SK-N-SH treated with all-trans-retinoic acid at 6 μM for 48 hours (cell line): ENCODE measurements around the gene PRKAG1.

Experiments used
- ATAC-seq: fragments of 200-7000 bp; cut with Tn5 transposase; 3 replicates; pipeline ENCODE4 v1.9.1; 2020; ENCODE audit warnings: mild to moderate bottlenecking, moderate library complexity
- ARNTL ChIP-seq: fragments of 450-650 bp; formaldehyde crosslinking; IDR thresholded peaks from 2 replicates; pipeline ENCODE4 v1.5.0; 2020; ENCODE audit warnings: low read depth, mild to moderate bottlenecking, moderate library complexity, borderline replicate concordance
- BACH2 ChIP-seq: fragments of 250-450 bp; sonication (Bioruptor Pico); IDR thresholded peaks from 2 replicates; pipeline ENCODE4 v1.9.0; 2021; ENCODE audit warnings: mild to moderate bottlenecking, borderline replicate concordance
- CSDC2 ChIP-seq: fragments of 250-450 bp; sonication (Bioruptor Pico); IDR thresholded peaks from 2 replicates; pipeline ENCODE4 v1.5.0; 2020; ENCODE audit warnings: mild to moderate bottlenecking, moderate library complexity
- ISL1 ChIP-seq: fragments of 250-450 bp; sonication (Bioruptor Pico); IDR thresholded peaks from 2 replicates; pipeline ENCODE4 v2.1.2; 2022; ENCODE audit warnings: mild to moderate bottlenecking, moderate library complexity
- OSR1 ChIP-seq: fragments of 250-450 bp; sonication (Bioruptor Pico); IDR thresholded peaks from 2 replicates; pipeline ENCODE4 v1.8.0; 2022; ENCODE audit warnings: moderate library complexity, mild to moderate bottlenecking, inconsistent platforms
- PPARA ChIP-seq: fragments of 250-450 bp; sonication (Bioruptor Pico); IDR thresholded peaks from 2 replicates; pipeline ENCODE4 v1.5.0; 2020; ENCODE audit warnings: mild to moderate bottlenecking, borderline replicate concordance
- SNAI2 ChIP-seq: fragments of 250-450 bp; sonication (Bioruptor Pico); IDR thresholded peaks from 2 replicates; pipeline ENCODE4 v1.5.0; 2020; ENCODE audit warnings: mild to moderate bottlenecking, moderate library complexity
- TCF4 ChIP-seq: fragments of 250-450 bp; sonication (Bioruptor Pico); IDR thresholded peaks from 2 replicates; pipeline ENCODE4 v1.8.0; 2021; ENCODE audit warnings: mild to moderate bottlenecking, moderate library complexity, borderline replicate concordance
- TOX ChIP-seq: fragments of 250-450 bp; sonication (Bioruptor Pico); IDR thresholded peaks from 2 replicates; pipeline ENCODE4 v1.8.0; 2021; ENCODE audit warnings: mild to moderate bottlenecking, moderate library complexity, borderline replicate concordance
- ZFP3 ChIP-seq: fragments of 250-450 bp; sonication (Bioruptor Pico); IDR thresholded peaks from 2 replicates; pipeline ENCODE4 v1.5.0; 2020; ENCODE audit warnings: mild to moderate bottlenecking, moderate library complexity
- ZFP30 ChIP-seq: fragments of 450-650 bp; formaldehyde crosslinking; IDR thresholded peaks from 2 replicates; pipeline ENCODE4 v1.5.0; 2022; ENCODE audit warnings: mild to moderate bottlenecking, moderate library complexity
- ZNF565 ChIP-seq: fragments of 450-650 bp; formaldehyde crosslinking; conservative IDR thresholded peaks from 2 replicates; pipeline ENCODE4 v1.5.0; 2020; ENCODE audit warnings: low read depth, mild to moderate bottlenecking, moderate library complexity
- ZNF70 ChIP-seq: fragments of 450-650 bp; formaldehyde crosslinking; IDR thresholded peaks from 2 replicates; pipeline ENCODE4 v1.5.0; 2020; ENCODE audit warnings: mild to moderate bottlenecking, moderate library complexity
- ZNF8 ChIP-seq: fragments of 450-650 bp; formaldehyde crosslinking; IDR thresholded peaks from 2 replicates; pipeline ENCODE4 v1.5.0; 2020; ENCODE audit warnings: mild to moderate bottlenecking, moderate library complexity
- TF ChIP-seq, protein P1 (sequence below): fragments of 250-450 bp; sonication (Bioruptor Pico); IDR thresholded peaks from 2 replicates; pipeline ENCODE4 v1.8.0; 2021; ENCODE audit warnings: low read depth, mild to moderate bottlenecking, moderate library complexity, borderline replicate concordance
- TF ChIP-seq, protein P2 (sequence below): fragments of 250-450 bp; sonication (Bioruptor Pico); IDR thresholded peaks from 2 replicates; pipeline ENCODE4 v1.5.1; 2021; ENCODE audit warnings: mild to moderate bottlenecking, moderate library complexity

PRKAG1 gene

GRCh38 chr12:48970702-48971334, 47.8 kb downstream of the PRKAG1 start (continued):
- TF ChIP-seq, protein P1, sequence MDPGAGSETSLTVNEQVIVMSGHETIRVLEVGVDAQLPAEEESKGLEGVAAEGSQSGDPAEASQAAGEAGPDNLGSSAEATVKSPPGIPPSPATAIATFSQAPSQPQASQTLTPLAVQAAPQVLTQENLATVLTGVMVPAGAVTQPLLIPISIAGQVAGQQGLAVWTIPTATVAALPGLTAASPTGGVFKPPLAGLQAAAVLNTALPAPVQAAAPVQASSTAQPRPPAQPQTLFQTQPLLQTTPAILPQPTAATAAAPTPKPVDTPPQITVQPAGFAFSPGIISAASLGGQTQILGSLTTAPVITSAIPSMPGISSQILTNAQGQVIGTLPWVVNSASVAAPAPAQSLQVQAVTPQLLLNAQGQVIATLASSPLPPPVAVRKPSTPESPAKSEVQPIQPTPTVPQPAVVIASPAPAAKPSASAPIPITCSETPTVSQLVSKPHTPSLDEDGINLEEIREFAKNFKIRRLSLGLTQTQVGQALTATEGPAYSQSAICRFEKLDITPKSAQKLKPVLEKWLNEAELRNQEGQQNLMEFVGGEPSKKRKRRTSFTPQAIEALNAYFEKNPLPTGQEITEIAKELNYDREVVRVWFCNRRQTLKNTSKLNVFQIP = no peak
- no peak for TF ChIP-seq ISL1 (CRISPR knock-in tag)
- TF ChIP-seq ZNF565 (CRISPR knock-in tag) = no peak
- TF ChIP-seq BACH2 (CRISPR knock-in tag) = no peak

DNA sequence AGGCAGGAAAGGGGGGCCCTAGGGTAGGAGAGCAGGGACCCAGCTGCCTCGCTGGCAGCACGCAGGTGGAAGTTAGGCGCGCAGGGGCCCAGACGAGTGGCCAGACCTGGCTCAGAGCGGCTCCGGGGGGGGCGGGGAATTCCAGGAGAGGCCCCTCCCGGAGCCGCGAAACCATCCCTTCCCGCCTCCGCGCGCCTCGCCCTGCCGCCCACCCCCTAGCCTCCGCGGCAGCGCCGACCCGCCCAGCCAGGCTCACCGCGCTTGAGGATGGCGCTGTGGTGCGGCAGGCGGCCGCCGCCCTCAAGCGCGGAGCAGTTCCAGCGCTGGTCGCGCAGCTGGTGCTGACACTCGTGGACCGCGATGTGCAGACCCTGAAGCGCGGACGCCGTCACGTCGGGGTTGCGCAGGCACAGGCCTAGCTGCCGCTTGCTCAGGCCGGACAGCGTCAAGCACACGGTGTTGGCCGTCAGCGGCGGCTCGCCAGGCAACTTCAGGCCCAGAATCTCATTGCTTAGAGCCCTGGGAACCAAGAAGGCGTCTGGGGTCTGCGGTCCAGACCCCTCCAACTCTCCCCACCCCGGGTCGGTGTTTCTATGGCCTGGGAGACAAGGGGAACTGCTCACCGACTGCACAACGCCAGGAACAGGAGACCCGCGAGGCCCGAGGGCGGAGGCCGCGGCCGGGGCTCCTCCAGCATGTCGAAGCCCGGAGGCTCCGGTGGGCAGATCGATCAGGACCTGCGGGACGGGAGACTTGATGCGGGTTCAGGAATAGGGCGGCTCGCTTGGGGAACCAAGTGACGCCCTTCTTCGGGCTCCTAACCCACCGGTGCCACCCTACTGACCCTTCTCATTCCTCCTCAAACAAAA, 48.5 kb downstream of the PRKAG1 start:
- TF ChIP-seq, protein P2, sequence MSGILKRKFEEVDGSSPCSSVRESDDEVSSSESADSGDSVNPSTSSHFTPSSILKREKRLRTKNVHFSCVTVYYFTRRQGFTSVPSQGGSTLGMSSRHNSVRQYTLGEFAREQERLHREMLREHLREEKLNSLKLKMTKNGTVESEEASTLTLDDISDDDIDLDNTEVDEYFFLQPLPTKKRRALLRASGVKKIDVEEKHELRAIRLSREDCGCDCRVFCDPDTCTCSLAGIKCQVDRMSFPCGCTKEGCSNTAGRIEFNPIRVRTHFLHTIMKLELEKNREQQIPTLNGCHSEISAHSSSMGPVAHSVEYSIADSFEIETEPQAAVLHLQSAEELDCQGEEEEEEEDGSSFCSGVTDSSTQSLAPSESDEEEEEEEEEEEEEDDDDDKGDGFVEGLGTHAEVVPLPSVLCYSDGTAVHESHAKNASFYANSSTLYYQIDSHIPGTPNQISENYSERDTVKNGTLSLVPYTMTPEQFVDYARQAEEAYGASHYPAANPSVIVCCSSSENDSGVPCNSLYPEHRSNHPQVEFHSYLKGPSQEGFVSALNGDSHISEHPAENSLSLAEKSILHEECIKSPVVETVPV (CRISPR knock-in tag) = no peak
- TF ChIP-seq ARNTL (no peak), ZFP3 (CRISPR knock-in tag) (no peak)
- ATAC-seq = peak; percentile 17; the same call in 2 of the 3 replicates

- TF ChIP-seq CSDC2 = no peak
- no peak for TF ChIP-seq ZNF70
- TF ChIP-seq ZFP3 (CRISPR knock-in tag) = no peak
- no peak for TF ChIP-seq TOX (CRISPR knock-in tag)
- no peak for TF ChIP-seq SNAI2 (CRISPR knock-in tag)
- TF ChIP-seq ZFP30 = no peak
- no peak for TF ChIP-seq BACH2 (CRISPR knock-in tag)
- no peak for TF ChIP-seq OSR1
- no peak for ATAC-seq
Measured at GRCh38 chr12:48969160-48969771, 49.3 kb downstream of the PRKAG1 start.

DNA sequence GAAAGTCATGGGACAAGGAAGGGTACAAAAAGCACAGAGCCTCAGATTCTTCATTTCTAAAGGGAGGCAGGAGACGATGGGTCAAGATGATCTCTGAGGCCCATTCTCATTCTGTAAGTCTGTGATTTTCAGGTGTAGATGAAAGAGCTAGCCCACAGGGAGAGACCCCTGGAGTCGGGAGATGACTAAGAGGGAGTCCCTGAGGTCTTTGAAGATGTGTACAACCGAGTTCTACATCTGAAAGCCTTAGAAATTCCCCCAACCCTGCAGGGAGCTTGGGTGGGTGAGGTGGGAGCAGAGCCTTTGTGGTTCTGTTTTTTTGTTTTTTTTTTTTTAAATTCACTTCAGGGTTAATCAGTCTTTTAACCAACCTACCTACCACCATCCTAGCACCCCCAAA, 50.1 kb downstream of the PRKAG1 start:
- no peak for TF ChIP-seq ZNF565 (CRISPR knock-in tag)
- TF ChIP-seq, protein P2 (CRISPR knock-in tag) = no peak
- TF ChIP-seq ZNF8 (CRISPR knock-in tag) = no peak
- TF ChIP-seq, all 23 proteins: peak for 0
- ATAC-seq = no peak

- no peak for TF ChIP-seq ZNF70
- TF ChIP-seq, protein P2 (CRISPR knock-in tag) = no peak
- TF ChIP-seq ZFP3 (CRISPR knock-in tag) = no peak
- no peak for TF ChIP-seq SNAI2 (CRISPR knock-in tag)
- no peak for TF ChIP-seq TOX (CRISPR knock-in tag)
- TF ChIP-seq ARNTL = no peak
- TF ChIP-seq, protein P1 = no peak
- TF ChIP-seq ISL1 (CRISPR knock-in tag) = no peak
- TF ChIP-seq TCF4 (CRISPR knock-in tag) = no peak
- TF ChIP-seq PPARA (CRISPR knock-in tag) = no peak
- TF ChIP-seq, all 23 proteins: peak for 0
- ATAC-seq = no peak
Measured at GRCh38 chr12:48967991-48968390, 50.6 kb downstream of the PRKAG1 start.
